ENCODE results near the gene FOCAD. TPM values are rescaled to one million over a fixed set of nuclear protein-coding genes. Genes with fewer than 3 reads are reported as not detected.

FOCAD gene
- total and polyA plus RNA-seq, 8 donors: 5.6 to 212 (median 12.2) TPM

DNA sequence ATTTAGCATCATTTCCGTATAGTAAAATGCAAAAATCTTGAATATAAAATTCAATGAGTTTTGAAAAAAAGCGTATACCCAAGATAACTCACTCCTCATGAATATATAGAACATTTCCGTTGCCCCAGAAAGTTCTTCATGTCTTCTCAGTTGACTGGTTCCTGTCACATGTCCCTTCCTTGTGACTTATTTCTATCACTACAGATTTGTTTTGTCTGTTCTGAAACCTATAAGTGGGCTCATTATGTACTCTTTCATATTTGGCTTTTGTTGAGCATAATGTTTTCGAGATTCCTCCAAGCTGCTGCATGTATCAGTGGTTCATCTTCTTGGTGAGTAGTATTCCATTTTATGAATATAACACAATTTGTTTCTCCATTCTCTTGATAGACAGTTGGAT, 358.4 kb downstream of the FOCAD start:
- H3K27me3 ChIP-seq: no peaks in the 10 kb centered on the region
- H3K27ac ChIP-seq: no peak overlapping the region
- H3K4me3 ChIP-seq: no peak overlapping the region
- TF ChIP-seq EP300 (IDR thresholded peaks at IDR 0.05) (no peak), POLR2A (IDR thresholded peaks at IDR 0.05) (no peak), CTCF (IDR thresholded peaks at IDR 0.05) (no peak), POLR2AphosphoS5 (IDR thresholded peaks at IDR 0.05) (no peak)
- H3K9me3 ChIP-seq: no peaks in the 10 kb centered on the region
- DNase-seq: no peak
- H3K36me3 ChIP-seq: no peaks in the 10 kb centered on the region
- H3K4me1 ChIP-seq: no peaks in the 10 kb centered on the region
- intact Hi-C loops (cut with DNase I; ENCODE audit: low total_unique reads): no loop called here
- WGBS, 5 donors: 89 to 95% (median 94%) methylated on average over 4 of the region's 4 CpGs

- H3K36me3 ChIP-seq: no peaks in the 10 kb centered on the region
- intact Hi-C loops (cut with DNase I; ENCODE audit: low total_unique reads): no loop called here
- H3K9me3 ChIP-seq: no peaks in the 10 kb centered on the region
- H3K4me3 ChIP-seq: no peak overlapping the region
- H3K4me1 ChIP-seq: no peaks in the 10 kb centered on the region
- TF ChIP-seq EP300 (IDR thresholded peaks at IDR 0.05) (no peak), POLR2A (IDR thresholded peaks at IDR 0.05) (no peak), POLR2AphosphoS5 (IDR thresholded peaks at IDR 0.05) (no peak), CTCF (IDR thresholded peaks at IDR 0.05) (no peak)
- no peaks in the 10 kb centered on the region for H3K27me3 ChIP-seq
- WGBS, 5 donors: 67 to 93% (median 85%) methylated on average over 3 of the region's 3 CpGs
- no peak overlapping the region for H3K27ac ChIP-seq
- no peak for DNase-seq
These were observed 359.8 kb downstream of the FOCAD start for GRCh38 chr9:21043841-21044240.

Small RNA genes within 50 kb of the gene (small RNA-seq; reads per million reads assigned to genes)
- gene MIR491 (0 to 0.31 (median 0.03) reads per million in 4 donors), gene SNORA30B (0 reads per million in 4 donors)

Other genes with a start within 250 kb of the FOCAD start
- 10 to 100 TPM in 4 of 5 donors, 1 to 10 TPM in 1; 8.7 to 48.7 (median 25.7) TPM for gene MLLT3, start 61.8 kb upstream of the FOCAD start, total RNA-seq
- 10 to 100 TPM in 1 of 3 donors, 1 to 10 TPM in 2; 6.5 to 29.5 (median 8.2) TPM for gene MLLT3, start 61.8 kb upstream of the FOCAD start, polyA plus RNA-seq

Data from stomach (tissue), 9 donors.